ENCODE results near the gene MRTFA.

Gene MRTFA

DNA sequence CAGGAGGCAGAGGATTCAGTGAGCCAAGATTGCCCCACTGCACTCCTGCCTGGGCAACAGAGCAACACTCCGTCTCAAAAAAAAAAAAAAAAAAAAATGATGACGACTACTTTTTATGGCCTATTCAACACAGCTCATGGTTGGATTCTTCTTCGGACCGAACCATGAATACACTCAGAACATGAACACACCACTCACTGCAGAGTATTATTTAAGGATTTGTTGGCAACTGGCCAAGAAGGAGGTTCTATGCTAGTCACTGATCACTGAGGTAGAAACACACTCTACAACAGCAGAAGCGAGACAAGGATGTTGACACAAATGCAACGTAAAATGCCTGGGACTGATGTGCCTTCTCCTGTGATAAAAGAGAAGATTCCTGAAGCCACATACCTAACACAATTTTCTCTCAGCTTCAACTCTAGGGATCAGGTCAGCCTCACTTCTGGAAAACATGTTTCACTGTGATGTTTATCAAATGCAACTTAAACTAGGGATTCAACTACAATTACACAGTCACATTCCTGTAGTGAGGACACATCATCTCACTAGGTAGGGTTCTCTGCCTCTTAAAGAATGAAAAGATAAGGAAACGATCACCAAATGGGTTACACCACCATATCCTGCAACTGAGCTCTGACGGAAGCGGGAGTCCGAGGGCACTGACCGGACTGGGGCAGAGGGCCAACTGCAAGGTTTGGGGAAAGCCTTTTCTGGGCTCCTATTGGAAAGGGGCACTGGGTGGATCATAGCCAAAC is 183.6 kb downstream of the MRTFA start:
- DNase-seq = no peak

DNA sequence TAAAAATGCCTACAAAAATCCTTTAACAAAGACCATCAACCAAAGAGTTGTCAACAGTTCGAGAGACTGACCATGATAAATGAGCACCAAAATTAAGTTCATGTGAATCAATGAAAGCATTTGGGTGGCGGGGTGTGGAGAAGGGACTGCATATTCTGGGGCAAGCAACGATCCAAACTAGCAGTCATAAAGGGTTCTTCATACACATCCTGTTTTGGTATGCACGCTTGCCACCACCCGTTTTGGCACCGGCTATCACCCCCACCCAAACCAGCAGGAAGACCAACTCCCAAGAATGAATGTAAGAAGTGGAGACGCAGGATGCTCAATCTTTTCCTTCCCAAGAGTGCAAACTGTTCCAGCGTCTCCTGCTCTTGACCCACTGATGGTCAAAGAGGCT is 185.3 kb downstream of the MRTFA start:
- no peak for DNase-seq

DNA sequence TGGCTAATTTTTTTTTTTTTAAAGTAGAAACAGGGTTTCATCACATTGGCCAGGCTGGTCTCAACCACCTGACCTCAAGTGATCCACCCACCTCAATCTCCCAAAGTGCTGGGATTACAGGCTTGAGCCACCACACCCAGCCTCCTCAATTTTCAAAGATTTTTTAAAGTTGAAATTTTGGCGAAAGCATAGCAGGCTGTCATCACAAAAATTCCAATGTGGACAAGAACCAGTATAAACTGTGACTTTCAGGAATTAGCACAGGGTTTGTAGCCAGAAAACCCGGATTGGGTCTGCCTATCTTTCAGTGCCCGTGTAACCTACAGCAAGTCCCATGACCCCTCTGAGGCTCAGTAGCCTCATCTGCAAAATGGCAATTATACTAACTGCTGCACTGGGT is 185.9 kb downstream of the MRTFA start:
- DNase-seq = no peak

DNA sequence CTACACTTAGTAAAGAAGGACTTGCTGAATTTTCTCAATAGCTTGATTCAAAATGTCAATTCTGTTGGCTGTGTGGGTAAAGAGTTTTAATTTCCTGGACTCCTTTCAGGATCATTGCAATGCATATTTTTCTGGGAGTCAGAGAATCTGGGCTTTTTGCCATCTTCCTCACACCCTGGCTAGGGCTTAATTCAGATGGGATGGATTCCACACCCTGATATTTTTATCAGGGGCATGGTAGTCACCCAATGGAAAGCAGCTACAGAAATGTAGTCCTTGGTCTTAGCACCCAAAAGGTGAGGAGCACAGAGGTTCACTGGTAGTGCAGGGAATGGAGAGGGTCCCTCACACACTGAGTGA is 186.9 kb downstream of the MRTFA start:
- DNase-seq = no peak

DNA sequence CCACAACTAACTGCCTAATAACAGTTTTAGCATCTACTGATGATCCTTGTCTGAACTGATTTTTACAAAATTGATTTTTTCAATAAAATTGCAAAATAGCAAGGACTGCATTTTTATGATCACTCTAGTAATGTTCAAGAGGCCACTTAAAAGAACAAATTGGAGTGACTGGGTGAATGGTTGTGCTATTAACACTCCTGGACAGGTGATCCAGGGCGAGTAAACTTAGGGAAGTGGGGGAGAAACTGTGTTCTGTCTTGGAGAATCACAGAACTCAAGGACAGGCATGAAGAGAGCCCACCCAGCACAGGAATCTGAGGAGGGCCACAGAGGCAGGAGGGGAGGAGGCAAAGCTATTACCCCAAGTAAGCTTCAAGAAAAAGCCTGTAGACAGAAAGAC is 190.3 kb downstream of the MRTFA start:
- DNase-seq = no peak

DNA sequence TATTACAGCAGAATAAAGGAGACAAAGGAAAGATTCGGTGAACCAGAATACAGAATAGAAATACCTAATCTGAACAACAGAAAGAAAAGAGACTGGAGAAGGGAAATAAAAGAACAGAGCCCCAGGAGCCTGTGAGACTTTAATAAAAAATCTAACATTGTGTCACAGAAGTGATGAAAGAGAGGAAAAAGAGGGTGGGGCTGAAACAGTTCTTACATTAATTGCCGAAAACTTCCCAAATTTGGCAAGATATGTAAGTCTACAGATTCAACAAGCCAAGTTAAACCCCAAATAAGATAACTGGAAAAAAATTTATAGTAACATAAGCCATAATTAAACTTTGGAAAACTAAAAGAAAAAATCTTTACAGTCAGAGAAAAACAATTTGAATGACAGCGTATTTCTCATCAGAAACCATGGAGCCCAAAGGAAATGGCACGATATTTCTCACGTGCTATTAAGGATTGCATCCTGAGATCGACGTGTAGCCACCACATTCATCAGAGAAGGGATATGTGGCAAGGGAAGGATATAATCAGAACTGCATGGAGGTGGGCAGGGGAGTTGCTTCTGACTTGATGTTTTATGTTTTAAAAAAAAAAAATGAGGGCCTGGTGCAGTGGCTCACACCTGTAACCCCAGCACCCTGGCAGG is 192.2 kb downstream of the MRTFA start:
- DNase-seq = no peak

DNA sequence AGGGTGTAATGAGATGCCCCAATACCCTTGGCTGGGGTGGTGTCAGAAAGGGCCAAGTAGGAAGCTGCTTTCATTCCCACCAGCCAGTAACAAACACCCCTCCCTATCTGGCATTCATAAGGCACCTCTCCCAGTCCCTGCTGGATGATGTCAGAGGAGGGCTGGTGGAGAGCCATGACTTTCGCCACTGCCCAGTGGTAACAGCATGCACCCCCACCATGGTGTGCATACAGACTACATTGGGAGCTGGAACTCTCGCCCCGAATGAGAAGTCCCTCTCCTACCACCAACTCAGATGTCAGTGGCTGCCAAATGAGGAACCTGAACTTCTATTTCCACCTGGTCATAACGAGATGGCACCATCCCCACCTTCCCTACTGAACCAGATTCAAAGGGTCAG is 192.8 kb downstream of the MRTFA start:
- DNase-seq = no peak

DNA sequence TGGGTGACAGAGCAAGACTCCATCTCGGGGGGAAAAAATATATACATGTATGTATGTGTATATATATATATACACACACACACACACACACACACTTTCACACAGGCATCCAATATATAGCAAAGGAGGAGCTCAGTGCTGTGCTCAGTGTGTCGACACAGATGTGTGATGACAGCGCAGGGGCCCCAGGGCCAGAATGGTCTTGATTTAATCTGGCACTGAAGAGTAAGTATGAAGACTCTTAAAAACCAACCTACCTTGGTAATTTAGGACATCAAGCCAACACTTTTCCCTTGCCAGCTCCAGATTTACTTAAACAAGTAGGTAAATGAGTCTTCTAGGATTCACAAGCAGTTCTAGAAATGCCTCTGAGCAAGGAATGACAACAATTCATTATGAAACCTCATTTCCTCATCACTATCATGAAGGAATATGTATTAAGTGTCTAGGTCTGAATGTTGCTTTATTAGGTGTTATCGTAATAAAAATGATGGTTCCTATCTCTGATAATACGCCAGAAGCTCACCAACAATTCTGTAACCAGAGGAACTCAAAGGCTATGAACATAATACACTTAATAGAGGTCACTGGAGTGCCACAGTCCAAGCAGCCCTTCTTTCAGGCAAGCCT is 194.6 kb downstream of the MRTFA start:
- no peak for DNase-seq

DNA sequence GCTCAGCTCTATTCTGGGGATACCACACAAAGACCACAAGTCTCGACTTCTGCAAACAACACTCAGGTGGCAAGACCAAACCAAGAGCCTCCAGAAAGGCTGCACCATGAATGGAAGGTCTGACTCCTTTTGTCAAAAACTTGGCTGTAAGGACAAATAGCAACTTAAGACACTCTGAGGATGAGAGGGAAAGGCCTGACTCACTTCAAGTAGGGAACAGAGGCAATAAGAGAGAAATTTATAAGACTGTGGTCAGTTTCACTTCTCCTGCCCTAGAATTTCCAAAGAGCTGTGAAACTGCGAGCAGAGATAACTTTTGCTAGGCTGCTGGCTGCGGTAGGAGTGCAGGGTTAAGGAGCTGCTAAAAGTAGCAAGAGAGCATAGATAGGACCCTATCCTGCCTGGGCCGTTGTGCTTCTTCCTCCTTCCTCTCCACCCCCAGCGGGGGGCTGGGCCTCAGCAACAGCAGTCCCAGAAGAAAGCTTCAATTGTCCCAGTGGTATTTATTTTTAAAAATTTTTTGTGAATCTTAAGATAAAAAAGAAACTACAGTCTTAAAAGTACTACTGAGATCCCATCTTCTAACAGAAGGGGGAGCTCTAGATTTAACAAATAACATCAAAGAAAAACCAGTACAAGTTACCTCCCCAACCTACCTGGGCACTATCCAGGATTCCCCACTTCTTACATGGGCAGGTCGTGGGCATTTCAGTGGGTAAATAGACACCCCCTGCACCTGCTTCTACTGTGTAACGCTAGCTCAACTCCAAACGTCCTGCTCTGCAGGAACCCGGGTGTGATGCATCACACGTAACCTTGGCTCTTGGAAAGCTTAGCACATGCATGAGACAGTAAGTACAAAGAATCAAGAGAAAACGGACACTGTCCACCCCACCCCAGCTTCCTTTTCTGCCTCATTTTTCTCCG is 199.8 kb downstream of the MRTFA start:
- no peak for DNase-seq

DNA sequence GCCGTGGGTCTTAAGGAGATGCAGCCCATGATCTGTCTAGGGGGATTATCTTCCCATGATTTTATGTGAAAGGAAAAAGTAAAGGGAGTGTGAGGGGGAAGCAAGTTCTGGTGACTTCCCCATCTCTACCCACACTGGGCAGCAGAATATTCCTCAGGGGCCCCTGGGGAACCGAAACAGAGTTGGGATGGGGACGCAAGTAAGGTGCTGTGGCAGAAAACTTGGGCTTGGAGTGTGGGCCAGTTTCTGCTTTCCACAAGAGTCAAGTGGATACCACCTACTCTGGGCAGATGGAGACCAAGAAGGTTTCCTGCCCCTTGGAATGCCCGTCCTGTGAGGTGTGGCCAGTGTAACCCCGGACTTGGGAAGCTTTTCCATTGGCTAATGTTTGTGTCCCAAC is 201.8 kb downstream of the MRTFA start:
- no peak for DNase-seq

DNA sequence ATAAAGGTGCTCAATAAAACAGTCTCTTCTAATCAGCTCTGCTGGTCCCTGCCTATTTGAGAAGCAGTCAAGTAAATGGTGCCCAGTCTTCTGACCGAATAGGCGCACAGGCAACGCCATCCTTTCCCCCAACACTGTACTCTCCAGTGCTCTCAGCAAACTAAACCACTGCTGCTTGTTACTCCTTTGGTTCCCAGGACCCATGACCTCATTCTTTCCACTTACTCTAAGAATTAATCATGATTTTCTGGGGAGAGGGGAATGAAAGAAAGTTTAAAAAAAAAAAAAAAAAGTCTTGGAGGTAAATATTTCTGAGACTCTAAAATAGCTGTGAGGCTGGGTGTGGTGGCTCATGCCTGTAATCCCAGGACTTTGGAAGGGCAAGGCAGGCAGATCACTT is 202.4 kb downstream of the MRTFA start:
- no peak for DNase-seq

DNA sequence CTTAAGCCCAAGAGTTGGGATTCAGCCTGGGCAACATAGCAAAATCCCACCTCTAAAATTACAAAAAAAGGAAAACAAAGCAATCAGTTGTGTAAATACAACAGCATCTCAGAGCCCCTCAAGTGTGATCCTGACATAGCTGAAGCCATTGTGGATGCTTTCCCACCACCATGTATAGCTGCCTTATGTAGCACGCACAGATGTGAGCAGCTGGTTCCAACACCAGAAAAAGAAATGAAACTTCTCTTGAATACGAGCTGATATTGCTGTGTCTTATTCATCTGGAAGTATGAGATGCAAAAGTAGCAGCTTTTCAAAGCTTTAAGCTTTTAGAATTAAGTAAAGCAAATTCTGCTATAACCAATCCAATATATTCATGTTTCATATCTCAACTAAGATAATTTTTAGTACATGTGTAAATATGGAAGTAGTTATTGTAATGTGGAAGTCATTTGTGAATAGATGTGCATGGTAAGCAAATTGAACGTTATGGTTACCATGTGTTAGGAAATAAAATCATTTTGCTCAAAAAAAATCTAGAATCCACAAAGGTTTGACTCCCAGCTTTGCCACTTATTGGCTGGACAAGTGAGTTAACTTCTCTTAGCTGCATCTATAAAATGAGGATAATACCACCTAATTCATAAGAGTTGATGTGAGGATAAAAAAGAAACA is 203.0 kb downstream of the MRTFA start:
- no peak for DNase-seq

DNA sequence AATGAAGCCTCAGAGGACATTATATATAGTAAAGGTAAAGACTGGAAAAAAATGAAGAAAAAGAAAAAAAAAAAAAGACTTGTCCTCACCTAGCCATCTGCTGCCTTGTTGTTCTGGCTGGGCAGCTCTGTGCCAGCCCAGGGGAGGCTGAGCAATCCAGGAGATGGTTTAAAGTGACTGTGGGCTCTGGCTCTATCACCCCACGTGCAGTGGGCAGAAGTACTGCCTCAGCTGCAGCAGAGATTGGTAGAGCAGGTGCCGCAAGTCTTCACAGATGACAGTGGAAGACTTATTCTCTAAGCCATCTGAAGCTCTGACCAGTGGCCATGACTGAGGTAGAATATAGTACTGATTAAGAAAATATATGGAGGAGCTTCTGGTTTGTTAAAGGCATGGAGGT is 203.9 kb downstream of the MRTFA start:
- DNase-seq = no peak

DNA sequence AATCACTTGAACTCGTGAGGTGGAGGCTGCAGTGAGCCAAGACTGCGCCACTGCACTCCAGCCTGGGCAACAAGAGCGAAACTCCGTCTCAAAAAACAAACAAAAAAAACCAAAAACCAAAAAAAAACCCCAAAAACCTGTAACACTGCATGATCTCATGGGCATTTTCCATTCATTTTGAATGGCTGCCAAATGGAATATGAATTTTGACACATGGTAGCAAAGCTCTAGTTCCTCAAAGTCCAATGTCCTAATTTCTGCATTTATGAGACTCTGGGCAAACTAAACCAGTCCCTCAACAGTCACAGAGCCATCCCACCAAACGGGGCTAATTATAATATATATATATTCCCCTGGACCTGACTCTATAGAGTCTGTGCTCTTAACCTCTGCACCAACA is 204.4 kb downstream of the MRTFA start:
- no peak for DNase-seq

DNA sequence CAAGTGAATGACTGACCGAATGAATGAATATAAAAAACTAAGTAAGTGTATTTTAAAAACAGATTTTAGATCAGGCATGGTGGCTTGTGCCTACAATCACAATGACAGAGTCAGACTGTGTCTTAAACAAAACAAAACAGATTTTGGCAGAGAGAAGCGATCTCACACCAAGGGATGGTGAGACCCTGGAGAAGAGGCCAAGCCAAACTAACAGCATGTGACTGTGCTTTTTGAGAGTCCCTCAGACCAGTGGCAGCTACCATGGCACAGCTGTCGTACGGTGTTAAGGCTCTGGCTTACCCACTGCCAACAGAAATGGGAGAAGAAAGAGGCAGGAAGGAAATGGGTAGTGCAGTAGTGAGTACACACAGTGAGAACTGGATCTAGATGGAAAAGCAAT is 205.5 kb downstream of the MRTFA start:
- no peak for DNase-seq

DNA sequence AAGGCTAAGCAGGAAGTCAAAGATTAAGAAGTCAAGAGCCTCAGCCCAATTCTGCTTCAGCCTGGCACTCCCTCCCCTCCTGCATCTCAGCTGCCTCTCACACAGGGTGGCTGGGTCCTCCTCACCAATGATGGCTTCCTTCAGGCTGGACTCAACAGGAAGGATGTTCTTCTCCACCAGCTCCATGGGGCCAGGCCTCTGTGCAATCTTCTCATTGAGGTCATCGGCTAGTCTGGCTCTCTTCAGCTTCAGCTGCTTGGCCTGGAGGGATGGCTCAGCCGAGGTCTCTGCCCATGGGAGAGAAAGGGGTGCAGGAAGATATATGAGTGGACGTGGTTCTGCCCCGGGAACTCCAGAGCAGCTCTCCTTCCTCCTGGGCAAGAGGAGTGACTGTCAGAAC is 207.0 kb downstream of the MRTFA start:
- no peak for DNase-seq

DNA sequence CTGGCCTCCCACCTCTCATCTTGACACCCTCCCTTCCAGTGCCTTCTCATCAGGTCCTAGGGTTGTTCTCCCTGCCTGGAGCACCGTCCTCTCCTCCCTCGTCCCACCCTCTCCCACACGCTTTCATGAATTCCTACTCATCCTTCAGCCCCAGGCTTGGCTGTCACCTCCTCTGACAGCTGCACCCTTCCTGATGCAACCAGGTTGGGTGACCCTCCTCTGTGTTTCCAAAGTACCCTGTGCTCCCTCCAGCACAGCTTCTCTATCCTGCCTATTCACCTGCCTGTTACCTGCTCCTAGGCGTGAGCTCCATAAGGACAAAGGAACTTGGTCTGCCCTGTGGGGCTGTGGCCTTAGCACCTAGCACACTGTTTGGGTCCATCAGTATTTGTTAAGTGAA is 207.7 kb downstream of the MRTFA start:
- DNase-seq = no peak

DNA sequence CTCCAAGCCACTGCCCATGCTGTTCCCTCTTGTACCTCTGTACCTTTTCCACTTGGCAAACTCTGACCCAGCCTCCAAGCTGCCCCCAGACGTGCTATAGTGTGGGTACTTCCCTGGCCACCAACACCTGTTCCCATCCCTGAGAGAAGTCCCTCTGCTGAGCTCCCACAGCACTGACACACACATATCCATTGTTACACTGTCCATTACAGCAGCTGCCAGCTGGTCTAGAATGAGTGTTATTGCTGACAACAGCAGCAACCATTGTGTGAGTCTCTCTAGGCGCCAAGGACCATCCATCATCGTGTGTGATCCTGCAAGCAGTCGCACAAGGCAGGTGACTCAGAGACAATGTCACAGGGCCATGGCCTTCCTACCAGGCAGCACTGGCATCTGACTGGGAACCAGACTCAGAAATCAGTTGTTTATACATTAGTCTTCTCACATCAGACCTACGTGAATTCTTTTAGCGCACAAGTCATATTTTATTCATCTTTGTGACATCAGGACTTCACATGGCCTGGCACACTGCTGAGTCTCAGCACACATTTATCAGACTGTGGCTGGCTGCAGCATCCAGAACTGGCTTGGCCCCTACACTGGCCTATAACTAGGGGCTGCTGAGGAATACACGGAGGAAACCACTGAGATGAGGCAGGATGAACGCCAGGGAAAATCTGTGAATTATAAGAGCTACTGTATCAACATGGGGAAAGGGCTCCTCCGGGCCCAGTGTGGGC is 209.8 kb downstream of the MRTFA start:
- DNase-seq = no peak

DNA sequence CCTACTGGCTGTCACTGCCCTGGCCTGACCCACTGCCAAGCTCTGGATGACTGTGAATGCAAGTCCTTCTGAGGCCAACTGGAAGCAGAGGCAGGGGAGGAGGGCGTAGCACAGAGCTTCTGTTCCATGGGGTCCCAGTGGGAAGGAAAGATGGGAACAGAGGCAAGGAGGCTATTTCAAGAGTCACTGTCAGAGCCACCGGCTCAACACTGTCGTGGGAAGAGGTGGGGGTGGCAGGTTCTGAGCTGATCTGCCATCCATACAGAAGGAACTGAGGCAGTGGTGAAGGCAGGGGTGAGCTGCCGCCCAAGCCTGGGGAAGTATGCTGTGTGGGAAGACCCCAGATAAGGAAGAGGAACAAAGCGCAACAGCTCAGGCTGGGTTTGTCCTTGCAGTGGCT is 211.4 kb downstream of the MRTFA start:
- DNase-seq = no peak

DNA sequence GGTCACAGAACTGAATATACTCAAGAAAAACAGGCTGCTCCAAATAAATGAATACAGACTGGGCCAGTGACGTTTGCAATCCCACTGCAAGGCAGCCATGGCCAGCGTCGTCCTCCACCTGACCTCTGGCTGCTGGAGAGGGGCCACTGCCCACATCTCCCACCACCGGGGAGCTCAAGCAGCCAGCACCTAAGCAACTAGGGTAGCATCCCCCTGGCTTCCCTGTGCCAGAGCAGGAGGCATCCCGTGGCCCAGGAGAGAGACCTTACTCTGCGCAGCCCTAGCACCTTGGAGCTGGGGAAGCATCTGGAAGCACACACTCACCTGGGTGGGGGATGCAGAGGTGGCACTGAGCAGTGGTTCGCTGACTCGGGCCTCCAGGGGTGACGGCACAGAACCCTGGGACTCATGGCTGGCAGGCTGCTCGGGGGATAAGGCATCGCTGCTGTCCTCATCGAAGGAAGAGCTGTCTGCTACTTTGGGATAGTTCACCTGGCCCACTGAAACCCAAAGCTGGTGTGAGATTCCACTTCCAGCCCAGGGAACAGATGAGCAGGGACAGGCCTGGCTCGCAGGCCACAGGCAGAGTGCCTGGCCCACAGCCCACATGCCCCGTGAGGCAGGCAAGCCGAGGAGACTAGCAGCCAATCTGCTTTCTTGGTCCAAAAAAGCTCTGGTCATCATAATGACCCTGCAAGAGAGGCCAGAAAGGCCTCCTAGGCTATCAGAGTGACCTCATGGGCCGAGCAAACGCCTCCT is 212.5 kb downstream of the MRTFA start:
- no peak for DNase-seq

DNA sequence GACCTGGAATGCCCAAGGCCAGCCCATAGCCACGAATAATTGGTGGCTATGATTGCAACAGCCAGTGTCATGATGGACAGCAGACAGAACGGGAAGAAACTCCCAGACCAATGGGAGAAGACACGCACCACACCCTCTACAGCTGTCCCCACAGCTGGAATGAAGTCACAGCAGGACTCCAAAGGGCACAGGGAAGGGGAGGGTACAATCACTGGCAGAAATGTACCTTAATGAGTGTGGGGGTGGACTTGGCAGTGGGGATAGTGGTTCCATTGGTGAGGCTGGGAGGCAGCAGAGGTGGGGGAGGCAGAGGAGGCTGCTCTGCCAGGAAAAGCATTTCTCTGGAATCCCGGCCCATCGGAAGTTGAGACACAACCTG is 213.2 kb downstream of the MRTFA start:
- no peak for DNase-seq

Data from activated gamma-delta T cell (primary cell).